Breast epithelium (tissue), 3 donors: ENCODE results near the gene GRIK3.

Experiments used
- POLR2A ChIP-seq: fragments of 450-650 bp; IDR thresholded peaks from one replicate; pipeline ENCODE4 v1.6.1; 2016; ENCODE audit warnings: antibody characterized with exemption, mild to moderate bottlenecking, moderate library complexity
- POLR2AphosphoS5 ChIP-seq, 3 donors: sonication (generic); formaldehyde crosslinking; IDR thresholded peaks; one replicate each; pipeline ENCODE4 v1.6.1; 2017; ENCODE audit warnings: antibody characterized with exemption in 3 of 3
- TF ChIP-seq, protein P1 (sequence below), 3 donors: fragments of 450-650 bp; IDR thresholded peaks; one replicate each; pipeline ENCODE4 v1.5.1; 2016 to 2017; ENCODE audit warnings: antibody characterized with exemption in 3 of 3, mild to moderate bottlenecking in 3 of 3, moderate library complexity in 3 of 3

GRCh38 chr1:36852586-36852985, 181.7 kb downstream of the GRIK3 start:
- TF ChIP-seq, protein P1, sequence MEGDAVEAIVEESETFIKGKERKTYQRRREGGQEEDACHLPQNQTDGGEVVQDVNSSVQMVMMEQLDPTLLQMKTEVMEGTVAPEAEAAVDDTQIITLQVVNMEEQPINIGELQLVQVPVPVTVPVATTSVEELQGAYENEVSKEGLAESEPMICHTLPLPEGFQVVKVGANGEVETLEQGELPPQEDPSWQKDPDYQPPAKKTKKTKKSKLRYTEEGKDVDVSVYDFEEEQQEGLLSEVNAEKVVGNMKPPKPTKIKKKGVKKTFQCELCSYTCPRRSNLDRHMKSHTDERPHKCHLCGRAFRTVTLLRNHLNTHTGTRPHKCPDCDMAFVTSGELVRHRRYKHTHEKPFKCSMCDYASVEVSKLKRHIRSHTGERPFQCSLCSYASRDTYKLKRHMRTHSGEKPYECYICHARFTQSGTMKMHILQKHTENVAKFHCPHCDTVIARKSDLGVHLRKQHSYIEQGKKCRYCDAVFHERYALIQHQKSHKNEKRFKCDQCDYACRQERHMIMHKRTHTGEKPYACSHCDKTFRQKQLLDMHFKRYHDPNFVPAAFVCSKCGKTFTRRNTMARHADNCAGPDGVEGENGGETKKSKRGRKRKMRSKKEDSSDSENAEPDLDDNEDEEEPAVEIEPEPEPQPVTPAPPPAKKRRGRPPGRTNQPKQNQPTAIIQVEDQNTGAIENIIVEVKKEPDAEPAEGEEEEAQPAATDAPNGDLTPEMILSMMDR (IDR thresholded peaks at IDR 0.05): no peak
- TF ChIP-seq POLR2A: no peak
- no peak for TF ChIP-seq POLR2AphosphoS5 (IDR thresholded peaks at IDR 0.05)
